Measurements from ENCODE around the gene NIPBL. TPM values are rescaled to one million over a fixed set of nuclear protein-coding genes. Genes with fewer than 3 reads are reported as not detected.

The NIPBL gene
- total RNA-seq, 1 experiment from 2014 or later: 61.3 TPM

- no peaks in the 10 kb centered on the region for H3K23me2 ChIP-seq (ENCODE audit: insufficient read length, low read depth, low read length, poor library complexity, severe bottlenecking)
- H3K18ac ChIP-seq (ENCODE audit: insufficient read length, low read depth, low read length): no peak overlapping the region
- H2AK5ac ChIP-seq (ENCODE audit: insufficient read length, low read length): no peak overlapping the region
- H4K20me1 ChIP-seq (ENCODE audit: control insufficient read depth, insufficient read depth, insufficient read length): no peaks in the 10 kb centered on the region
- no peak overlapping the region for H4K8ac ChIP-seq (replicated peaks; ENCODE audit: insufficient read length, low read depth, low read length)
- DNase-seq: no peak
- WGBS (ENCODE audit: extremely low coverage, insufficient read length, low lambda C conversion rate): no CpG with 5 or more reads among the region's 3 CpGs
- H3K4me2 ChIP-seq (ENCODE audit: insufficient read depth, insufficient read length, low read length): no peak overlapping the region
- no peak overlapping the region for H2BK120ac ChIP-seq (ENCODE audit: low read depth, low read length, poor library complexity, severe bottlenecking)
- no peaks in the 10 kb centered on the region for H3K27me3 ChIP-seq (ENCODE audit: insufficient read depth, low read length)
- no peak overlapping the region for H2AFZ ChIP-seq (ENCODE audit: low read length)
- H2BK5ac ChIP-seq (ENCODE audit: insufficient read length, low read length): no peak overlapping the region
- no peaks in the 10 kb centered on the region for H3K9me3 ChIP-seq (ENCODE audit: control insufficient read depth, low read depth, low read length)
- H3K14ac ChIP-seq (ENCODE audit: insufficient read depth, low read length): no peak overlapping the region
- peaks cover 14% of the 10 kb centered on the region; the same call in 1 of the 2 replicates for H3K79me2 ChIP-seq (ENCODE audit: insufficient read depth, low read length)
- no peaks in the 10 kb centered on the region for H3K4me1 ChIP-seq (ENCODE audit: insufficient read depth, low read length)
- no peaks in the 10 kb centered on the region for H3K27me3 Mint-ChIP-seq (ENCODE audit: low read depth)
- H4K5ac ChIP-seq (ENCODE audit: insufficient read length, low read depth, low read length): no peak overlapping the region
- no peak overlapping the region for H3K56ac ChIP-seq (ENCODE audit: insufficient read length, low read depth, low read length)
- no peak overlapping the region for H2BK20ac ChIP-seq (ENCODE audit: low read depth, low read length, poor library complexity, severe bottlenecking)
- no peak overlapping the region for H3T11ph ChIP-seq (ENCODE audit: low read length)
- H3K23ac ChIP-seq (ENCODE audit: insufficient read length, low read depth, low read length): no peak overlapping the region
- no peak for TF ChIP-seq CTCF (conservative IDR thresholded peaks at IDR 0.05)
- no peak overlapping the region for H4K91ac ChIP-seq (ENCODE audit: insufficient read length, low read depth, low read length)
- H3K36me3 Mint-ChIP-seq (ENCODE audit: insufficient read depth in 1 of 3, low read depth in 3 of 3): no peaks in the 10 kb centered on the region; a peak in 1 of 7 replicates
- peaks cover 10 to 13% of the 10 kb centered on the region in 2 experiments for H3K4me1 Mint-ChIP-seq
- no peak overlapping the region for H2BK12ac ChIP-seq (ENCODE audit: insufficient read length, low read depth, low read length)
- H3K4ac ChIP-seq (ENCODE audit: low read depth, low read length): no peak overlapping the region
- H3K27ac ChIP-seq (ENCODE audit: insufficient read length, low read depth, low read length): no peak overlapping the region
- H3K9ac ChIP-seq (ENCODE audit: extremely low read depth, insufficient read length, low read length): no peak overlapping the region
- peaks cover 3% of the 10 kb centered on the region for H3K79me1 ChIP-seq (ENCODE audit: insufficient read depth, low read depth, low read length, poor library complexity, severe bottlenecking)
- H2BK15ac ChIP-seq (ENCODE audit: low read depth, low read length): no peak overlapping the region
- no peak overlapping the region for H3K4me3 Mint-ChIP-seq
- no peaks in the 10 kb centered on the region for H3K9me3 Mint-ChIP-seq
- H3K27ac Mint-ChIP-seq: no peak overlapping the region
Observed at GRCh38 chr5:36934740-36935356, 58.3 kb downstream of the NIPBL start.

Data from H9 (cell line).